ENCODE results near the gene DSCAM. TPM values are rescaled to one million over a fixed set of nuclear protein-coding genes. Genes with fewer than 3 reads are reported as not detected.

The DSCAM gene
- total and polyA plus RNA-seq, 2 donors (not counting 1 experiment from before 2014, with no cell fraction given), result not detected

- DNase-seq (no peak), ATAC-seq (ENCODE audit: low read depth) (no peak)
- peaks cover 0 to 5% (median 0%) of the 10 kb centered on the region in 3 donors for H3K9me3 ChIP-seq (ENCODE audit: control extremely low read depth in 1 of 3, control insufficient read depth in 2 of 3, insufficient read depth in 1 of 3, low read length in 2 of 3)
- H3K4me3 ChIP-seq (ENCODE audit: control extremely low read depth in 1 of 5, extremely low read depth in 1 of 5, insufficient read depth in 1 of 5, low read depth in 2 of 5, low read length in 4 of 5), result no peak overlapping the region
- no peaks in the 10 kb centered on the region for H3K79me2 ChIP-seq (ENCODE audit: control insufficient read depth, insufficient read depth, low read length)
- POLR2A ChIA-PET, result no interaction called here
- H3K4me1 ChIP-seq (ENCODE audit: control insufficient read depth in 2 of 2, insufficient read depth in 2 of 2, low read length in 2 of 2), result no peaks in the 10 kb centered on the region
- no peaks in the 10 kb centered on the region for H3K4me1 Mint-ChIP-seq
- 86% methylated on average over 4 of the region's 4 CpGs for whole genome bisulfite sequencing (ENCODE audit: insufficient coverage)
- no peaks in the 10 kb centered on the region for H4K20me1 ChIP-seq (ENCODE audit: control insufficient read depth, insufficient read depth, low read length, poor library complexity, severe bottlenecking)
- TF ChIP-seq, protein P1, sequence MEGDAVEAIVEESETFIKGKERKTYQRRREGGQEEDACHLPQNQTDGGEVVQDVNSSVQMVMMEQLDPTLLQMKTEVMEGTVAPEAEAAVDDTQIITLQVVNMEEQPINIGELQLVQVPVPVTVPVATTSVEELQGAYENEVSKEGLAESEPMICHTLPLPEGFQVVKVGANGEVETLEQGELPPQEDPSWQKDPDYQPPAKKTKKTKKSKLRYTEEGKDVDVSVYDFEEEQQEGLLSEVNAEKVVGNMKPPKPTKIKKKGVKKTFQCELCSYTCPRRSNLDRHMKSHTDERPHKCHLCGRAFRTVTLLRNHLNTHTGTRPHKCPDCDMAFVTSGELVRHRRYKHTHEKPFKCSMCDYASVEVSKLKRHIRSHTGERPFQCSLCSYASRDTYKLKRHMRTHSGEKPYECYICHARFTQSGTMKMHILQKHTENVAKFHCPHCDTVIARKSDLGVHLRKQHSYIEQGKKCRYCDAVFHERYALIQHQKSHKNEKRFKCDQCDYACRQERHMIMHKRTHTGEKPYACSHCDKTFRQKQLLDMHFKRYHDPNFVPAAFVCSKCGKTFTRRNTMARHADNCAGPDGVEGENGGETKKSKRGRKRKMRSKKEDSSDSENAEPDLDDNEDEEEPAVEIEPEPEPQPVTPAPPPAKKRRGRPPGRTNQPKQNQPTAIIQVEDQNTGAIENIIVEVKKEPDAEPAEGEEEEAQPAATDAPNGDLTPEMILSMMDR (IDR thresholded peaks at IDR 0.05), result no peak
- TF ChIP-seq EZH2 (IDR thresholded peaks at IDR 0.05; ENCODE audit: borderline replicate concordance, insufficient read depth, low read depth, low read length, poor library complexity, severe bottlenecking), result no peak
- H3K27me3 ChIP-seq (replicated peaks in 1 of 4; ENCODE audit: control extremely low read depth in 1 of 4, control insufficient read depth in 3 of 4, insufficient read depth in 4 of 4, low read length in 3 of 4), result no peaks in the 10 kb centered on the region
- CTCF ChIA-PET, result interaction anchor here (0.9 kb wide), 1 partner anchor 33 kb away, joined by 4 read pairs; no protein-coding TSS in a partner anchor
- intact Hi-C loops (cut with micrococcal nuclease), result no loop called here
- no peak overlapping the region for H3K4me3 Mint-ChIP-seq
- H3K27me3 Mint-ChIP-seq, result no peaks in the 10 kb centered on the region
- no peaks in the 10 kb centered on the region for H3K36me3 ChIP-seq (replicated peaks in 1 of 2; ENCODE audit: control extremely low read depth in 1 of 2, control insufficient read depth in 1 of 2, extremely low read depth in 1 of 2, insufficient read depth in 2 of 2, low read length in 1 of 2)
- no peak overlapping the region for H3K27ac Mint-ChIP-seq
- H3K4me2 ChIP-seq (replicated peaks; ENCODE audit: low read depth, low read length, poor library complexity, severe bottlenecking), result no peak overlapping the region
- H3K9me3 Mint-ChIP-seq (ENCODE audit: insufficient read depth), result peaks cover 4% of the 10 kb centered on the region
- no peak overlapping the region for H2AFZ ChIP-seq (ENCODE audit: insufficient read depth, low read depth, low read length, poor library complexity, severe bottlenecking)
- H3K9ac ChIP-seq (ENCODE audit: low read length), result no peak overlapping the region
- no peak overlapping the region for H3K27ac ChIP-seq (ENCODE audit: low read length in 2 of 2)
Observed at GRCh38 chr21:40827509-40827908, 19.4 kb downstream of the DSCAM start.

DNA sequence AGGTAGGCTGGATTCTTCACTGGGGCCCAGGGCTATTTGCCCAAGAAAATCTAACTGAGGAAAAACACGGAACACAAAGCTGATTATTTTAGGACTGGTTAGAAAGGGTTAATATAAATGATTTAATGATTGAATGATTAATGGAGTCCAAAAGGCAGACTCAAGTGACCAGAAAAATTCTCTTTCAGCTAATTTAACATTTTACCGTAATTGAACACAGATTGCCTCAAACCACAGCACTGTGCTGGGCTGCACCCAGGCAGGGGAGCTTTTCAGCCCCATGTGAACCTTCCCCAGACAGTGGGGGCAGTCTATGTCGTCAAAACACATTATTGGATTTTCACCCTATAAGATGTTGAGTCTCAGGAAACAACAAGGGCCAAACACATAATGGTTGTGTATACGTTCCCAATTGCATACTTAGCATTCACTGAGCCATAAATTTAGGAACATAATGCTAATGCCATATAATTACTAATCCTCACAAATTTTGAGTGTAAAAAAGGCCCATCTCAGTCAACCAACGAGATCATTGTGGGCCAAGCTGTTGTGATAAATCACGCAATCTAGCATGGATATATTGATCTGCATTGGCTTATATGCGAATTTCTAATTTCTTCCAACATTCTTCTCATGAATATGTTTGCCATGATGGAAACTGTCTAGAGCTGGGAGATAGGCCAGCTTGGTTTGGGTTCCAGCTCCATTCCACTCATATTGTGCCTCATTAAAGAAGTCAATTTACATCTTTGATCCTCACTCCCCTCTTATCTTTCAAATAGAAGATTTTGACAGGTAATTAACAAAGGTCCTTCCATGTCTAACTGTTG is 27.7 kb downstream of the DSCAM start:
- H2AFZ ChIP-seq (ENCODE audit: insufficient read depth, low read depth, low read length, poor library complexity, severe bottlenecking), result no peak overlapping the region
- H3K27me3 ChIP-seq (replicated peaks in 1 of 4; ENCODE audit: control extremely low read depth in 1 of 4, control insufficient read depth in 3 of 4, insufficient read depth in 4 of 4, low read length in 3 of 4), result no peaks in the 10 kb centered on the region
- H3K4me3 Mint-ChIP-seq, result no peak overlapping the region
- intact Hi-C loops (cut with micrococcal nuclease), result no loop called here
- H3K9ac ChIP-seq (ENCODE audit: low read length), result no peak overlapping the region
- no peaks in the 10 kb centered on the region for H3K4me1 ChIP-seq (ENCODE audit: control insufficient read depth in 2 of 2, insufficient read depth in 2 of 2, low read length in 2 of 2)
- H3K4me1 Mint-ChIP-seq, result no peaks in the 10 kb centered on the region
- H4K20me1 ChIP-seq (ENCODE audit: control insufficient read depth, insufficient read depth, low read length, poor library complexity, severe bottlenecking), result no peaks in the 10 kb centered on the region
- no peaks in the 10 kb centered on the region for H3K27me3 Mint-ChIP-seq
- ChIA-PET CTCF (no interaction called here), POLR2A (no interaction called here)
- no peak overlapping the region for H3K27ac Mint-ChIP-seq
- 60% methylated on average over 1 of the region's 7 CpGs for WGBS (ENCODE audit: insufficient coverage)
- no peak overlapping the region for H3K27ac ChIP-seq (ENCODE audit: low read length in 2 of 2)
- no peaks in the 10 kb centered on the region for H3K79me2 ChIP-seq (ENCODE audit: control insufficient read depth, insufficient read depth, low read length)
- H3K4me2 ChIP-seq (replicated peaks; ENCODE audit: low read depth, low read length, poor library complexity, severe bottlenecking), result no peak overlapping the region
- H3K9me3 ChIP-seq (ENCODE audit: control extremely low read depth in 1 of 3, control insufficient read depth in 2 of 3, insufficient read depth in 1 of 3, low read length in 2 of 3), result peaks cover 0 to 5% (median 0%) of the 10 kb centered on the region in 3 donors
- H3K9me3 Mint-ChIP-seq (ENCODE audit: insufficient read depth), result peaks cover 7% of the 10 kb centered on the region
- H3K4me3 ChIP-seq (ENCODE audit: control extremely low read depth in 1 of 5, extremely low read depth in 1 of 5, insufficient read depth in 1 of 5, low read depth in 2 of 5, low read length in 4 of 5), result no peak overlapping the region
- TF ChIP-seq, protein P1 (IDR thresholded peaks at IDR 0.05), result no peak
- no peak for TF ChIP-seq EZH2 (IDR thresholded peaks at IDR 0.05; ENCODE audit: borderline replicate concordance, insufficient read depth, low read depth, low read length, poor library complexity, severe bottlenecking)
- no peaks in the 10 kb centered on the region for H3K36me3 ChIP-seq (replicated peaks in 1 of 2; ENCODE audit: control extremely low read depth in 1 of 2, control insufficient read depth in 1 of 2, extremely low read depth in 1 of 2, insufficient read depth in 2 of 2, low read length in 1 of 2)
- DNase-seq (no peak), ATAC-seq (ENCODE audit: low read depth) (no peak)
